ENCODE results near the gene NDUFV1.
A peak's percentile ranks its signal among the peaks of the same experiment; 100 is the strongest.
"Not testable (repeated sequence)": the region's sequence is repeated elsewhere in the genome, so short reads cannot be mapped to it uniquely, and the experiment has no call there.

The NDUFV1 gene

GRCh38 chr11:67606492-67607295, at the start of gene NDUFV1:
TSS of gene NDUFV1 (plus strand) at chr11:67606936. CDS start at chr11:67607005, 69 bp downstream.
- Mint-ChIP-seq H3K36me3 (ENCODE audit: low read depth) (peaks cover 13% of the 10 kb centered on the region), H3K27me3 (ENCODE audit: low read depth) (peaks cover 8% of the 10 kb centered on the region), H3K4me1 (peaks cover 6% of the 10 kb centered on the region), H3K27ac (peak within 1 kb of the TSS in 2 of 3 experiments; percentile 80 to 84), H3K4me3 (peak within 1 kb of the TSS; percentile 90 to 95 (median 93)), H3K9me3 (peaks cover 3% of the 10 kb centered on the region)
- TF ChIP-seq CTCF (IDR thresholded peaks at IDR 0.05; ENCODE audit: unreplicated experiment in 3 of 3): peak in 2 of 3 experiments; percentile 32 to 59

GRCh38 chr11:67558084-67558772, 48.5 kb upstream of the NDUFV1 start:
- peaks cover 31% of the 10 kb centered on the region for H3K4me1 Mint-ChIP-seq
- H3K36me3 Mint-ChIP-seq (ENCODE audit: low read depth): no peaks in the 10 kb centered on the region
- no peaks in the 10 kb centered on the region for H3K9me3 Mint-ChIP-seq
- peaks cover 5% of the 10 kb centered on the region for H3K27me3 Mint-ChIP-seq (ENCODE audit: low read depth)
- TF ChIP-seq CTCF (IDR thresholded peaks at IDR 0.05; ENCODE audit: unreplicated experiment in 3 of 3): no peak
- H3K27ac Mint-ChIP-seq: peak overlapping the region; percentile 90 to 98 (median 93)
- peak overlapping the region; percentile 11 to 46 (median 40) for H3K4me3 Mint-ChIP-seq

GRCh38 chr11:67561971-67562619, 44.6 kb upstream of the NDUFV1 start:
- Mint-ChIP-seq H3K9me3 (no peaks in the 10 kb centered on the region), H3K4me3 (no peak overlapping the region), H3K4me1 (peaks cover 43% of the 10 kb centered on the region), H3K27ac (peak overlapping the region; percentile 75 to 98 (median 88)), H3K36me3 (ENCODE audit: low read depth) (no peaks in the 10 kb centered on the region), H3K27me3 (ENCODE audit: low read depth) (no peaks in the 10 kb centered on the region)
- TF ChIP-seq CTCF (IDR thresholded peaks at IDR 0.05; ENCODE audit: unreplicated experiment in 3 of 3): no peak

GRCh38 chr11:67562963-67563704, 43.6 kb upstream of the NDUFV1 start:
- Mint-ChIP-seq H3K4me3 (no peak overlapping the region), H3K36me3 (ENCODE audit: low read depth) (no peaks in the 10 kb centered on the region), H3K4me1 (peaks cover 39% of the 10 kb centered on the region), H3K27ac (peak overlapping the region; percentile 75 to 98 (median 88)), H3K27me3 (ENCODE audit: low read depth) (no peaks in the 10 kb centered on the region), H3K9me3 (no peaks in the 10 kb centered on the region)
- TF ChIP-seq CTCF (IDR thresholded peaks at IDR 0.05; ENCODE audit: unreplicated experiment in 3 of 3): no peak

GRCh38 chr11:67563705-67564114, 43.0 kb upstream of the NDUFV1 start:
- not testable (repeated sequence) for H3K4me3 Mint-ChIP-seq; H3K36me3 Mint-ChIP-seq (ENCODE audit: low read depth); H3K27me3 Mint-ChIP-seq (ENCODE audit: low read depth); H3K9me3 Mint-ChIP-seq
- peak overlapping the region; percentile 75 to 98 (median 88) for H3K27ac Mint-ChIP-seq
- peaks cover 34% of the 10 kb centered on the region for H3K4me1 Mint-ChIP-seq

Measured in nephron (organoid).